Activated CD4-positive, alpha-beta T cell treated with anti-CD3 and anti-CD28 coated beads, Interleukin-2, amount 50 U/mL, for 48 hours (primary cell): Measurements from ENCODE around the gene FOXN3.

Experiments used
- DNase-seq, 2 experiments: peaks; one replicate each; pipeline ENCODE4 v3.0.0-alpha.2; 2020

Gene FOXN3

GRCh38 chr14:89382901-89383845, 33.9 kb downstream of the FOXN3 start:
- no peak for DNase-seq

- no peak for DNase-seq
These were observed 34.5 kb downstream of the FOXN3 start for GRCh38 chr14:89382487-89382886.

GRCh38 chr14:89379891-89380820, 36.9 kb downstream of the FOXN3 start:
- DNase-seq: no peak

- DNase-seq: no peak
These were observed 38.0 kb downstream of the FOXN3 start for GRCh38 chr14:89379006-89379405.

GRCh38 chr14:89378119-89378518, 38.9 kb downstream of the FOXN3 start:
- peak; percentile 25 to 33 for DNase-seq

GRCh38 chr14:89377544-89377943, 39.5 kb downstream of the FOXN3 start:
- DNase-seq: no peak

- no peak for DNase-seq
These were observed 42.1 kb downstream of the FOXN3 start for GRCh38 chr14:89374908-89375307.

GRCh38 chr14:89373185-89373584, 43.8 kb downstream of the FOXN3 start:
- no peak for DNase-seq

GRCh38 chr14:89372512-89372883, 44.5 kb downstream of the FOXN3 start:
- no peak for DNase-seq

- DNase-seq: no peak
These were observed 45.2 kb downstream of the FOXN3 start for GRCh38 chr14:89371585-89372511.

- DNase-seq: no peak
These were observed 46.3 kb downstream of the FOXN3 start for GRCh38 chr14:89370781-89371180.

- no peak for DNase-seq
These were observed 46.7 kb downstream of the FOXN3 start for GRCh38 chr14:89370381-89370780.

GRCh38 chr14:89369656-89370055, 47.4 kb downstream of the FOXN3 start:
- no peak for DNase-seq

- no peak for DNase-seq
These were observed 48.2 kb downstream of the FOXN3 start for GRCh38 chr14:89368490-89369477.

GRCh38 chr14:89367779-89368120, 49.3 kb downstream of the FOXN3 start:
- no peak for DNase-seq

- DNase-seq: no peak
These were observed 49.9 kb downstream of the FOXN3 start for GRCh38 chr14:89366864-89367778.

- peak; percentile 48 to 62 for DNase-seq
These were observed 51.8 kb downstream of the FOXN3 start for GRCh38 chr14:89365061-89365801.

GRCh38 chr14:89364316-89364715, 52.7 kb downstream of the FOXN3 start:
- no peak for DNase-seq

- DNase-seq: no peak
These were observed 56.8 kb downstream of the FOXN3 start for GRCh38 chr14:89360277-89360676.
